ENCODE measurements around the gene MEX3B.

Gene MEX3B

GRCh38 chr15:82045892-82046665 is at the start of gene MEX3B:
Gene MEX3B (minus strand): TSS chr15:82046018. CDS start chr15:82045705, 313 bp downstream.
- DNase-seq (ENCODE audit: low read depth in 3 of 3): peak; percentile 81 to 95 (median 86)

DNA sequence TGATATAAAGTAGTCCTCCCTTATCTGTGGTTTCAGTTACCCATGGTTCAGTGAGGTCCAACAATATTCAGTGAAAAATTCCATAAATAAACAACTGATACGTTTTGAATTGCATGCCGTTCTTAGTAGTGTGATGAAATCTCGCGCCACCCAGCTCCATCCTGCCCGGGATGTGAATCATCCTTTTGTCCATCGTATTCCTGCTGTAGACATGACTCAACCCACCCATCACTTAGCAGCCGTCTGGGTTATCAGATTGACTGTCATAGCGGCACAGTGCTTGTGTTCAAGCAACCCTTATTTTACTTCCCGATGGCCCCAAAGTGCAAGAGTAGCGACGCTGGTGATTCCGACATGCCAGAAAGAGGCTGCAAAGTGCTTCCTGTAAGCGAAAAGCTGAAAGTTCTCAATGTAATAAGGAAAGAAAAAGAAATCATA is 48.0 kb upstream of the MEX3B start:
- no peak for DNase-seq (ENCODE audit: low read depth in 3 of 3)

GRCh38 chr15:82093325-82093724 is 47.5 kb upstream of the MEX3B start:
- DNase-seq (ENCODE audit: low read depth in 3 of 3): no peak

DNA sequence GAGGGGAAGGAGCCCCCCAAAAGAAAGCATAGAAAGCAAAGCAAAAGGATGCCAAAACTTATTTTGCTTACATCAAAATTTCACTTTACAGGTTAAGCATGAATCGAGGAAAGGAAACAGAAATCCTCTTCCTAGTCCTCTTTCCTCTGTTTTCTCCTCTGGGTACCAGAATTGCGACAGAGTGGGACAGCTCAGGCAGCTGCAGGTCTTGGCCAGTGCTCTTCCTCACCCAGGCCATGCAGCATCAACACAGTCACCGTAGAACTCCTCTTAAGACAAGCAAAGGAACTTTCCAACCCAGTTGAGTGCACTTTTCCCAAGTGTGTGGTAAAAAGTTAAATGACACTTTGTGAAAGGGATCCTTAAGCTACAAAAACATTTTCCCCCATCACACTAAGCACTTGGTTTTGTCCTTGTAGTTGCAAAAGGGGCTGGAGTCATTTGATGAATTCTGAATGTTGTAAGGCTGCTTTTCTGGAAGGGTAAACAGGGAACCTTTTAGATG is 45.9 kb upstream of the MEX3B start:
- no peak for DNase-seq (ENCODE audit: low read depth in 3 of 3)

DNA sequence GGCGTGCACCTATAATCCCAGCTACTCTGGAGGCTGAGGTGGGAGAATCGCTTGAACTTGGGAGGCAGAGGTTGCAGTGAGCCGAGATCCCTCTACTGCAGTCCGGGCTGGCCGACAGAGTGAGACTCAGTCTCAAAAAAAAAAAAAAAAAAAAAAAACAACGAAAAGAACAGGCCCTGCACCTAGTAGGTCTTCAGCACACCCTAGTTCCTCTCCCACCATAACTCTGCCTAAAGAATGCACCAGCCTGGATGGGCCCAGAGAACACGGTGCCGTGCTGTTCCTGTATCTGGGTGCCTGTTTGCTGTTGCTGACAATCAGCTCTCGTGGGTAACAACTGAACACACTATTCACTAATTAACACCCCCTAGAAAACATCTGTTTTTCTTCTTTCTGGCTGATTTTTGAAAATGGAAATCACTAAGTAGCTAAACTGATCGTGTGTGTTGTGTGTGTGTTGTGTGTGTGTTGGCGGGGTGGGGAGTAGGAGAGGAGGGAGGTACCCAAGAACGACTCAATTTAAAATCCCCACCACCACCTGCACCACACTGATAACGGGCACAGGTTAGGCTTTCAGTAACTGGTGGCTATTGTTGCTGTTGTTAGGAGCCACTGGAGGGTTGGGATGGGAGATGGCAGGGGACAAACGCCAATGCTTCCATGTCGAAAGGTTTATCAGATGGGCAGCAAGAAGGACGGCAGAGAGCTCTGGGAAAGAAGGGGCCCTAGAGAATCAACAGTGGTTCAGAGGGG is 40.6 kb upstream of the MEX3B start:
- DNase-seq (ENCODE audit: low read depth in 3 of 3): no peak

DNA sequence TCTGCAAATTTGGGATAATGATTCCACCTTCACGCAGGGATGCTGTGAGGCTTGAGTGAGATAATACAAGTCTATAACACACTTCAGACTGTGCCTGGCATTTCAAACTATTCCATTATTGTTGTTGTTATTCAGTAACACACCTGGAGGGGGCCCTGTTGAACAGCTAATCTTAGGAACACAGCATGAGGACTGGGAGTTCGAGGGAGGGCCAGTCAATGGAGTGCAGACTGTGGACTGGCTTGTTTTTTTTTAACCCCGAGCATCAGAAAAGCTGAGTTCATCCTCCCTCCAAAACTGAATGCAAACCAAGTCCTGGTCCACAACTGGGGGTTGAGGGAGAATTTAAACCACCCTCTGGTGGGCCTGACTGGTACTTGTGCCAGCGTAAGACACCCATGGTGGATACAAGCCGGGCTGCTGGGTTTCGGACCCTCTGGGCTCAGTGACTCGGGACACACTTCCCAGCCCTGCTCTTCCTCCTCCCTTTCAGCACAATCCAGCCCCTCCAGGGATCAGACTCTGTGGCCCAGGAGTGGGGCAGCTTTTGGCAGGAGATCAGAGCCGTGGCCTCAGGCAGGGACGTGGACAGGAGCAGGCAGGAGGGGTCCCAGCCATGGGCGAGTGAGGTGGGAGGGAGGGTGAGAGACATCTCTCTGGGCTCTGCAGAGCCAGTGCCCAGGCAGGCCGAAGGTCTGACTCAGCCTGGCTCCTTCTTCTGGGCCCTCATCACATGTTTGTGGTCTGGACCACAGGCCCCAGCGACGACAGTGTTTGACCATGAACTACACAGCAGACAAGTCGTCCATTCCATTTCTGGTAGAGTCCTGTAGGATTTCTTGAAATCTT is 36.3 kb upstream of the MEX3B start:
- no peak for DNase-seq (ENCODE audit: low read depth in 3 of 3)

DNA sequence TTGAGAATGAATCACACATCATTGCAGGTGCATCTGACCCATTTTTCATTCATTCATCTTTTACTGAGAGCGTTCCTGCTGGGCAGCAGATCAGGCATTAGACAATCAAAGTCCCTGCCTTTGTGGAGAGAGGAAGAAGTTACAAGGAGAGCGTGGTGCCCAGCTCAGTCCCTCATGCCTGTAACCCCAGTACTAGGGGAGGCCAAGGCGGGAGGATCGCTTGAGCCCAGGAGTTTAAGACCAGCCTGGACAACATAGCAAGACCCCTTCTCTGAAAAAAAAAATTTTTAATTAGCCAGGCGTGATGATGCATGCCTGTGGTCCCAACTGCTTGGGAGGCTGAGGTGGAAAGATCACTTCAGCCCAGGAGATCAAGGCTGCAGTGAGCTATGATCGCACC is 35.0 kb upstream of the MEX3B start:
- no peak for DNase-seq (ENCODE audit: low read depth in 3 of 3)

DNA sequence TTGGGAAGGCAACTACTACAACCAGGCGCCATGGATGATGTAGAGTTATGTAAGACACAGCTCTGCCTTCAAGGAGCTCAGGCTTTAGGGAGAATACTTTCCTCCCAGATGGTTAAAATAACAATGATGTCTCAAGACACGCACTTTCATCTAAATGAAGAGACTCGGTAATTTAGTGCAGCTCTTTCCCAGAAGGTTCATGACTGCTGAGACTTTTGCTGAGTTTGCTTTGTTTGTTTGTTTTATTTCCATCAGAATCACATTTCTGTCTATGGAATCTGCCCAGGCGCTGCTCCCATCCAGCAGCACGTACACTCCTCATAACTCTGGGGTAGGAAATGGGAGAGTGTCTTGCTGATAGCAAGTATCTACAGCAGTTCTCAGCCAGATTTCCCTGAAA is 33.9 kb upstream of the MEX3B start:
- no peak for DNase-seq (ENCODE audit: low read depth in 3 of 3)

DNA sequence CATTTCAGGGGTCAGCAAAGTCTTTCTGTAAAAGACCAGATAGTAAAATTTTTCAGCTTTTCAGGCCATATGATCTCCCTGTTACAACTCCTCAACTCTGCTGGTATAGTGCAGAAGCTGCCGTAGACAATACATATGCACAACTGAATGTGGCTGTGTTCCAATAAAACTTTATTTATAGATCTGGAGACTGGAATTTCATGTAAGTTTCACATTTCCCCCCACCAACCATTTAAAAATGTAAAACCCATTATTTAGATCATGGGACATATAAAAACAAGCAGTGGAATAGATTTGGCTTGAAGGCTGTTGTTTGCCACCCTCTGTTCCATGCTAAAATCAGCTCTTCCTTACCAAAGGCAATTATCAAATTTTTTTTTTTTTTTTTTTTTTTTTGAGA is 28.8 kb upstream of the MEX3B start:
- no peak for DNase-seq (ENCODE audit: low read depth in 3 of 3)

GRCh38 chr15:82072926-82073537 is 27.2 kb upstream of the MEX3B start:
- DNase-seq (ENCODE audit: low read depth in 3 of 3): no peak

DNA sequence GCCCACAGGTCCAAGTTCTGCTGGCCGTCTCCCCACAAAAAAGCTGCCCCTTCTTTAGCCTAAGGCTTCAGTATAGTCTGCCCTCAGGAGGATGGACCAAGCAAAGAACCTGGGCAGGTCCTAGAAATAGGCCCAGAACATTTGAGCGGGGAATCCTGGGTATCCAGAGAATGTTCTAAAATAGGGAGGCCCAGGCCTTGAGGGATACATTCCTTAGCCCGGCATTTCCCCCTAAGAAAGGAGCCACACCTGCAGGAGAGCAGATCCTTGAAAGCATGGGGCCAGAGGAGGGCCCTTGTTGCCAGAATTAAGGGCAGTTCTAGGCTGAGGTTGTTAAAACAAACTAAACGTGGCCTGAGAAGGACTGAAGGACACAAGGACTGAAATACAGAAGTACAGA is 20.6 kb upstream of the MEX3B start:
- no peak for DNase-seq (ENCODE audit: low read depth in 3 of 3)

GRCh38 chr15:82064824-82065223 is 19.0 kb upstream of the MEX3B start:
- DNase-seq (ENCODE audit: low read depth in 3 of 3): no peak

DNA sequence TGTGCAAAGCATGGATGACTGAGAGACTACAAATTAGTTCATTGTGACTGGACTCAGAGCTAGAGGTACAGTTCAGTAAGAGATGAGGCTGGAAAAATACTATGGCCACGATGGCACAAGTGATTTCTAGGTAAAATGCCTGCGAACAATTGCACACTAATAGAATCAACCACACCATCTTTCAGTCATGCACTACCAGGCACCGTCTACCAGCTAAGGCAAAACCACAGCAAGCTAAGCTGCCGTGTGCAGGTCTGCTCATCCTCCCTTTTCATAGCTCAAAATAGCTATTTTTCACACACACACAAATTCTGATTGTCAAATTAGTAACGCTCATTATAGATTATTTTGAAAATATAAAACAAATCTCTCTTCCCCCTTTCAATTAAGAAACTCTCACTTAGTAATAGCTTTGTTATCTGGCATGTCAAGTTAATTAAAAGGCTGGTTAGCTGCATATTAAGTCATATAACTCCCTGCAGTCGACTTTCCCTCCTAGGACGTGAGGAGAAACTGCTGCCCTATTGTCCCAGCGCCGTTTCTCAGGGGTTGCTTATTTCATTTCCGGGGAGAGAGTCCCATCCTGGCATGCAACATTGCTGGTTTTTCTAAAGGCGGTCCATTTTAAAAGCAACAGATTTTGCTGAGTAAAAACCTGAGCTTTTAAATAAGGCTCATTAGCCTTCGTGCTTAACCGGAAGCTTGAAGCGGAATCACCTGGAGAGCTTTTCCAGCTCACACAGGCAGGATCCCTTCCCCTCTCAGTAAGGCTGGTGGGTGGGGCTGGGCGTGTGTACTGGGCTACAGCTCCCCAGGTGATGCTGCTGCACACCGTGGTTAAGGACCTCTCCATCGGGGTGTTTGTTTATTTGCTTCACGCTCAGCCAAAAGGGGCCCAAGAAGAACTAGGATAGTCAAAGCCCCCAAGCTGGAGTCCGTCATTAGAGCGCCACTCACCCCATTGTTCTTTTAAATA is 16.9 kb upstream of the MEX3B start:
- no peak for DNase-seq (ENCODE audit: low read depth in 3 of 3)

- no peak for DNase-seq (ENCODE audit: low read depth in 3 of 3)
Observed at GRCh38 chr15:82060817-82061216, 15.0 kb upstream of the MEX3B start.

DNA sequence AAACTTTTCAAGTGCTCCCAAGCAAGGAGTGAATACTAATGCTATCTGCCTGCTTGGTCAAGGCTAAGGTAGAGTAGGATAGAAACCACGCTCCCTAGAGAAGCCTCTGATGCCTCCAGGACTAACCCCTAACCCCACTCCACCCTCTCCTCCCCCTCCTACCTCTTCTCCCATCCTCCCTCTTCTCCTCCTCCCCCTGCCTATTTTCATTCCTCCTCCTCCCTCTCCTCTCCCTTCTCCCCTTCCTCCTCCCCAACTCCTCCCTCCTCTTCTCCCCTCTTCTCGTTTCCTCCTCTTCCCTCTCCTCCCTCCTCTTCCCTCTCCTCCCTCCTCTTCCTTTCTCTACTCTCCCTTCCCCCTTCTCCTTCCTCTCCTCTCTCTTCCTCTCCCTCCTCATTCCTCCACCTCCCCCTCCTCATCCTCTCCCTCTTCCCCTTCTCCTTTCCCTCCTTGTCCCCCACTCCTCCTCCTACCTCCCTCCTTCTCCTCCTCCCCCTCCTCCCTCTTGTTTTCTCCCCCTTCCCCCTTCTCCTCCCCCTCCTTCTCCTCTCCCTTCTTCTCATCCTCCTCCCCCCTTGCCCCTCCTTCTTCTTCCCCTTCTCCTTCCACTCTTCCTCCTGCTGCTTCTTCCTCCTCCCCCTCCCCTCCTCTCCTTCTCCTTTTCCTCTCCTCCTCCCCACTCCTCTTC is 12.8 kb upstream of the MEX3B start:
- no peak for DNase-seq (ENCODE audit: low read depth in 3 of 3)

DNA sequence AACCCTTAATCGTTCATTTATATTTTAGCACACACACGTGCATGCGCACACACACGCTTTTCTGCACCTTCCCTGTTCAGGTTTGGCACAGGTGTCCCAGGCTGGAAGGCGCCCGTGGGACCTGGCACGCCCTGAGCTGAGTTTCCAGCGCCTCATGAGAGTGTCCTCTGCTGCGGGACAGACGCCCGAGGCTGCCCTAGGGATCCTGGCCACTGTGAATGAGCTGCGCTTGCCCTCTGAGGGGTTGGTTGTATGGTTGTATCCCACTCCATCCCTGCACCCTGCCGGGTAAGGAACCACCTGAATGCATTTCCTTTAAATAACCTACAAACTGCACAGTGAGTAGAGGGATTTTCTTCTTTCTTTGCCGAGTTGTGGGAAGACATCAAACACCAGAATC is 12.2 kb upstream of the MEX3B start:
- no peak for DNase-seq (ENCODE audit: low read depth in 3 of 3)

DNA sequence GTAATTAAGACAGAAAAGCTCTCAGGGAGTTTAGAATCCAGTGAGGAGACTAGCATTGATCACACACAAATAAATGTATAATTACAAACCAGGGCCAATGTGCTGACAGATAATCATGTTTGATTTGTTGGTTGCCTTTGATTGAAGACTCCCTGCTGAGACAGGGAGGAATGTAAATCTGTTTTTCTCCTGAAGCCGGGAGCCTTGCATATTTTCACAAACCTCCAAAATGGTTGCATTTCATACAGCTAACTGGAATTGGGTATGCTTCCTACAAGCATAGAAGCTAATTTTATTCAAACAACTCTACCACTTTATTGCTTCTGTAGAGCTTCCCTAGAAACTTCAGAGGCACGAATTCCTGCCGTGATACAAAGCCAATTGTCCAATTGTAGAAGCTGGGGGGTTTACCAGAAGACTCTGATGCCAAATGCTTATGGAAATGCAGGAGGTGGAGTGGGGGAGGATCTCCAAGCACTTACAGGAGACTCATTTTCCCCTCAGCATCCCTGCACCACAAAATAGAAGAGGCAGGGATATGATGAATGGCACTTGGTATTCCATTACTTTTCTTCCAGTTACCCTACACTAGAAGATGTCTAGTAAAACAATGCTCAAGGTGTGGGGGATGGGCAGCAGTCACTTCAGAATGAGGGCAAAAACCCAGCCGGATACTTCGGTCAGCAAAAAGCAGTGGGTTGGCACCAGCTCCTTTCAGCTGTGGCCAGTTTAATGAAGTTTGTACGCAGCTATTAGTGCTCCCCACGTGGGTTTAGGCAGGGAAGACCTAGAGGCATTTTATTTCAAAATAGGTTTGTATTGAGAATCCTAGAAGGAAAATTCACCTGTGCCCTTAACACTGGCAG is 11.4 kb upstream of the MEX3B start:
- no peak for DNase-seq (ENCODE audit: low read depth in 3 of 3)

GRCh38 chr15:82052751-82053150 is 6.9 kb upstream of the MEX3B start:
- no peak for DNase-seq (ENCODE audit: low read depth in 3 of 3)

DNA sequence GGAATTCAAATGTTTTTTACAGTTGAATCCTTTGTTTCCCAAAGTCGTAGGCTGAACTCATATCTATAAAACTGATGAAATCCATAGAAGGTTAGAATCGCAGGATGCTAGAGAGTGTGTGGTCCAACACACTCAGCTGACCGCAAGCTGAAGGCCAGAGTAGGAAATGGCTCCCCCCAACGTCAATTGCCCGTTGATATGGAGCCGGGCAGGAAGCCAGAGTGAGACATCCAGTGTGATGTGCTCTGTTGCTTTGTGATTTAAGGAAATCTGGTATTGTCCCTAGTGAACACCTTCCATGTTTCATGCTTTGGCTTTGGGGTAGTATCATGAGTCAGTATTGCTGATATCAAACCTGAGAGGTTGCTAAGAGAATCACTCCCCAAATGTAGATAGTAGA is 5.8 kb upstream of the MEX3B start:
- DNase-seq (ENCODE audit: low read depth in 3 of 3): no peak
